HCT116 (cell line): ENCODE results near the gene ARID1A. TPM values are rescaled to one million over a fixed set of nuclear protein-coding genes. Genes with fewer than 3 reads are reported as not detected.

Source experiments
- ATAC-seq: fragments of 200-7000 bp; cut with Tn5 transposase; 2 replicates; pipeline ENCODE4 v1.9.1; 2020; ENCODE audit warnings: mild to moderate bottlenecking, moderate library complexity
- BruUV-seq: library from RNA; stranded (reverse); fragments of 400-500 nt; replicated peaks from 2 replicates; lab custom pipeline; 2021; lab: Mats Ljungman, UMichigan
- CTCF ChIA-PET: fragments of 300-600 bp; sonication (Branson Sonifier 250); formaldehyde crosslinking; loops from one replicate; lab custom pipeline; 2021; ENCODE audit warnings: antibody characterized with exemption; lab: Charles Lee
- POLR2A ChIA-PET: fragments of 300-600, 350-600 bp; sonication (Branson Sonifier 250); formaldehyde crosslinking; loops from one replicate; lab custom pipeline; 2021; ENCODE audit warnings: antibody characterized with exemption; lab: Charles Lee
- RAD21 ChIA-PET, 2 experiments: fragments of 300-600 bp; sonication (Branson Sonifier 250); formaldehyde crosslinking; loops; one replicate each; lab custom pipeline; 2023; ENCODE audit warnings: low total read pairs in 2 of 2; ENCODE audit not compliant: uncharacterized antibody in 2 of 2, unreplicated experiment in 2 of 2, low non-redundant PET in 1 of 2; lab: Charles Lee
- DNase-seq: peaks from one replicate; pipeline ENCODE4 v3.0.0-alpha.2; 2010; ENCODE audit warnings: low read depth, low spot score
- H2AFZ ChIP-seq: fragments of 200-600 bp; shearing (Covaris generic), sonication (generic); 2 replicates; pipeline ENCODE4 v1.6.1; 2017; ENCODE audit warnings: low read depth, mixed run types, mixed read lengths, antibody characterized with exemption, low read length; ENCODE audit not compliant: poor library complexity, severe bottlenecking
- H3K27ac ChIP-seq: 2 replicates; pipeline ENCODE4 v1.5.1; 2012; ENCODE audit warnings: low read depth, low read length
- H3K27me3 ChIP-seq: fragments of 200-600 bp; sonication (generic); 2 replicates; pipeline ENCODE4 v1.6.1; 2016; ENCODE audit warnings: mixed run types, low read length, mixed read lengths; ENCODE audit not compliant: insufficient read depth
- H3K36me3 ChIP-seq, 2 experiments: fragments of 200-500 bp in 1 of 2; fragments of 200-600 bp in 1 of 2; sonication (Bioruptor generic) in 1 of 2; sonication (generic) in 1 of 2; 2 replicates each; pipeline versions ENCODE4 v1.5.1 to v1.6.1; 2014 to 2016; ENCODE audit warnings: low read length in 2 of 2, inconsistent platforms in 1 of 2, mixed read lengths in 1 of 2, mixed run types in 1 of 2; ENCODE audit not compliant: insufficient read depth in 2 of 2, control insufficient read depth in 1 of 2
- H3K4me1 ChIP-seq, 2 experiments: fragments of 200-600 bp in 1 of 2; sonication (generic) in 1 of 2; 2 replicates each; pipeline versions ENCODE4 v1.5.1 to v1.6.1; 2012 to 2017; ENCODE audit warnings: low read length in 2 of 2, inconsistent platforms in 1 of 2, mild to moderate bottlenecking in 1 of 2, mixed read lengths in 1 of 2, mixed run types in 1 of 2, moderate library complexity in 1 of 2; ENCODE audit not compliant: insufficient read depth in 2 of 2, control insufficient read depth in 1 of 2
- H3K4me2 ChIP-seq: fragments of 200-600 bp; sonication (generic); 2 replicates; pipeline ENCODE4 v1.6.1; 2017; ENCODE audit warnings: mixed run types, low read length, mixed read lengths
- H3K4me3 ChIP-seq, 2 experiments: fragments of 200-600 bp in 1 of 2; sonication (generic) in 1 of 2; replicated peaks in 1 of 2; 2 replicates each; pipeline ENCODE4 v1.5.1; 2011 to 2016; ENCODE audit warnings: low read length in 2 of 2, control low read depth in 1 of 2, low read depth in 1 of 2, mild to moderate bottlenecking in 1 of 2, mixed read lengths in 1 of 2, mixed run types in 1 of 2
- H3K79me2 ChIP-seq: fragments of 200-600 bp; sonication (generic); 2 replicates; pipeline ENCODE4 v1.6.1; 2017; ENCODE audit warnings: mild to moderate bottlenecking, mixed run types, low read length, moderate library complexity, mixed read lengths; ENCODE audit not compliant: insufficient read depth
- H3K9ac ChIP-seq: fragments of 200-600 bp; sonication (generic); 2 replicates; pipeline ENCODE4 v1.6.1; 2016; ENCODE audit warnings: low read length, mixed read lengths
- H3K9me2 ChIP-seq: fragments of 200-600 bp; sonication (generic), shearing (Covaris generic); 2 replicates; pipeline ENCODE4 v1.6.1; 2017; ENCODE audit warnings: mixed run types, mild to moderate bottlenecking, moderate library complexity; ENCODE audit not compliant: insufficient read depth
- H3K9me3 ChIP-seq, 2 experiments: fragments of 200-500 bp in 1 of 2; fragments of 200-600 bp in 1 of 2; sonication (Bioruptor generic) in 1 of 2; sonication (generic) in 1 of 2; 2 replicates each; pipeline ENCODE4 v1.6.1; 2014 to 2017; ENCODE audit warnings: low read length in 2 of 2, mixed read lengths in 2 of 2, inconsistent platforms in 1 of 2, low read depth in 1 of 2, mild to moderate bottlenecking in 1 of 2, mixed run types in 1 of 2, moderate library complexity in 1 of 2; ENCODE audit not compliant: control insufficient read depth in 1 of 2, insufficient read depth in 1 of 2
- H4K20me1 ChIP-seq: fragments of 200-600 bp; sonication (generic), shearing (Covaris generic); 2 replicates; pipeline ENCODE4 v1.6.1; 2017; ENCODE audit warnings: mixed run types, mild to moderate bottlenecking, moderate library complexity; ENCODE audit not compliant: insufficient read depth
- CEBPB ChIP-seq: IDR thresholded peaks from 2 replicates; pipeline ENCODE4 v1.6.1; 2012; ENCODE audit warnings: low read depth
- CTCF ChIP-seq, 3 experiments: fragments of 200-600 bp in 1 of 3; sonication (generic) in 1 of 3; IDR thresholded peaks in 2 of 3; conservative IDR thresholded peaks in 1 of 3; 2 replicates each; pipeline ENCODE4 v1.5.1; 2012 to 2017; ENCODE audit warnings: low read depth in 2 of 3, low read length in 2 of 3, antibody characterized with exemption in 1 of 3, borderline replicate concordance in 1 of 3, control low read depth in 1 of 3, mild to moderate bottlenecking in 1 of 3, mixed read lengths in 1 of 3, mixed run types in 1 of 3, moderate library complexity in 1 of 3; ENCODE audit not compliant: insufficient read depth in 1 of 3
- EGR1 ChIP-seq: IDR thresholded peaks from 2 replicates; pipeline ENCODE4 v1.6.1; 2012; ENCODE audit warnings: low read depth
- ELF1 ChIP-seq: IDR thresholded peaks from 2 replicates; pipeline ENCODE4 v1.6.1; 2012; ENCODE audit warnings: low read depth, borderline replicate concordance
- EZH2 ChIP-seq: fragments of 200-600 bp; sonication (generic); IDR thresholded peaks from 2 replicates; pipeline ENCODE4 v1.6.1; 2017; ENCODE audit warnings: antibody characterized with exemption, mixed run types
- EZH2phosphoT487 ChIP-seq: fragments of 200-600 bp; IDR thresholded peaks from 2 replicates; pipeline ENCODE4 v1.6.1; 2018; ENCODE audit warnings: antibody characterized with exemption, borderline replicate concordance
- FOSL1 ChIP-seq: IDR thresholded peaks from 2 replicates; pipeline ENCODE4 v1.6.1; 2012; ENCODE audit warnings: low read depth
- JUND ChIP-seq: IDR thresholded peaks from 2 replicates; pipeline ENCODE4 v1.6.1; 2012
- MAX ChIP-seq: IDR thresholded peaks from 2 replicates; pipeline ENCODE4 v1.6.1; 2012
- POLR2A ChIP-seq: IDR thresholded peaks from 2 replicates; pipeline ENCODE4 v1.7.0; 2011; ENCODE audit warnings: borderline replicate concordance; ENCODE audit not compliant: insufficient read depth, insufficient read length; ENCODE audit errors: extremely low read depth
- POLR2AphosphoS5 ChIP-seq: IDR thresholded peaks from 2 replicates; pipeline ENCODE4 v1.6.1; 2011; ENCODE audit warnings: mild to moderate bottlenecking, low read depth, low read length, moderate library complexity
- RAD21 ChIP-seq: IDR thresholded peaks from 2 replicates; pipeline ENCODE4 v1.6.1; 2012; ENCODE audit warnings: low read depth, mild to moderate bottlenecking
- SIN3A ChIP-seq: IDR thresholded peaks from 2 replicates; pipeline ENCODE4 v1.6.1; 2012; ENCODE audit warnings: low read depth
- SP1 ChIP-seq: IDR thresholded peaks from 2 replicates; pipeline ENCODE4 v1.6.1; 2012; ENCODE audit warnings: low read depth
- TCF7L2 ChIP-seq: IDR thresholded peaks from 2 replicates; pipeline ENCODE4 v1.7.0; 2011; ENCODE audit warnings: borderline replicate concordance, inconsistent platforms; ENCODE audit not compliant: insufficient read depth, insufficient read length; ENCODE audit errors: extremely low read depth
- YY1 ChIP-seq: IDR thresholded peaks from 2 replicates; pipeline ENCODE4 v1.6.1; 2011; ENCODE audit warnings: low read length, low read depth, moderate library complexity, mild to moderate bottlenecking; ENCODE audit not compliant: insufficient replicate concordance; ENCODE audit errors: extremely low read depth
- ZFX ChIP-seq: fragments of 450-650 bp; IDR thresholded peaks from 2 replicates; pipeline ENCODE4 v1.6.1; 2017
- ZNF274 ChIP-seq: fragments of 200-500 bp; sonication (Bioruptor generic); IDR thresholded peaks from 2 replicates; pipeline ENCODE4 v1.6.1; 2014; ENCODE audit warnings: mild to moderate bottlenecking, low read depth, low read length, inconsistent platforms
- intact Hi-C: fragments of 100-400 bp; cut with micrococcal nuclease; formaldehyde crosslinking; loops from 2 replicates; pipeline ENCODE4 v1.10.0; 2022
- total RNA-seq: library from RNA; stranded (reverse); gene quantifications from one replicate; pipeline ENCODE4 v1.2.1, GENCODE V29; 2021; ENCODE audit not compliant: unreplicated experiment

Gene ARID1A
- total RNA-seq, 1 experiment from 2014 or later, result 62.8 TPM

- H3K4me1 ChIP-seq, result peaks cover 11 to 43% of the 10 kb centered on the region in 2 experiments
- H3K4me3 ChIP-seq, result no peak overlapping the region
- H3K36me3 ChIP-seq, result peaks cover 19 to 29% of the 10 kb centered on the region in 2 experiments; a peak in 3 of 4 replicates
- no peak for DNase-seq
- POLR2A ChIA-PET, result no interaction called here
- H3K27ac ChIP-seq, result no peak overlapping the region
- no peaks in the 10 kb centered on the region for H3K27me3 ChIP-seq
- RAD21 ChIA-PET, result no interaction called here
- intact Hi-C loops, result no loop called here
- 0 out of 2 replicates have a peak, but pooled peaks cover 8% of the 10 kb centered on the region for H4K20me1 ChIP-seq
- no peak overlapping the region for H2AFZ ChIP-seq
- H3K9me2 ChIP-seq, result no peaks in the 10 kb centered on the region
- no TSS peak for BruUV-seq
- H3K9ac ChIP-seq, result no peak overlapping the region
- CTCF ChIA-PET, result no interaction called here
- TF ChIP-seq ZFX, result no peak
- TF ChIP-seq ZNF274, result no peak
- no peak for TF ChIP-seq RAD21
- TF ChIP-seq EZH2, result no peak
- TF ChIP-seq MAX, result no peak
- no peak for TF ChIP-seq JUND
- no peak for TF ChIP-seq CTCF (IDR thresholded peaks at IDR 0.05 in 2 of 3, conservative IDR thresholded peaks at IDR 0.05 in 1 of 3; ENCODE audit: borderline replicate concordance in 1 of 3, insufficient read depth in 1 of 3, low read depth in 2 of 3, low read length in 2 of 3)
- TF ChIP-seq POLR2A, result no peak
- TF ChIP-seq EZH2phosphoT487, result no peak
- TF ChIP-seq SIN3A, result no peak
- TF ChIP-seq ELF1, result no peak
- no peak for TF ChIP-seq TCF7L2
- no peak for TF ChIP-seq YY1
- TF ChIP-seq EGR1, result no peak
- TF ChIP-seq POLR2AphosphoS5, result no peak
- no peak for TF ChIP-seq SP1
- TF ChIP-seq FOSL1, result no peak
- TF ChIP-seq CEBPB, result no peak
- H3K79me2 ChIP-seq, result peaks cover 95% of the 10 kb centered on the region
- no peak for ATAC-seq
- H3K4me2 ChIP-seq, result no peak overlapping the region
- H3K9me3 ChIP-seq, result no peaks in the 10 kb centered on the region
Measured at GRCh38 chr1:26748351-26748750, 52.5 kb downstream of the ARID1A start.
